ENCODE results near the gene IFT172. TPM values are rescaled to one million over a fixed set of nuclear protein-coding genes. Genes with fewer than 3 reads are reported as not detected.

IFT172 gene
- total and polyA plus RNA-seq, 2 experiments from 2014 or later, result 9.1 to 17.6 TPM

- TF ChIP-seq ZNF462 (CRISPR knock-in tag; IDR thresholded peaks at IDR 0.05) (no peak), ZNF114 (CRISPR knock-in tag; IDR thresholded peaks at IDR 0.05) (no peak), JUNB (IDR thresholded peaks at IDR 0.05; ENCODE audit: unreplicated experiment) (no peak), ETS1 (IDR thresholded peaks at IDR 0.05) (no peak), ZNF331 (CRISPR knock-in tag; IDR thresholded peaks at IDR 0.05; ENCODE audit: low read depth) (no peak), POLR2AphosphoS5 (IDR thresholded peaks at IDR 0.05; ENCODE audit: low read depth) (no peak), REST (IDR thresholded peaks at IDR 0.05; ENCODE audit: unreplicated experiment) (no peak), EZH2phosphoT487 (IDR thresholded peaks at IDR 0.05; ENCODE audit: unreplicated experiment) (no peak)
Observed at GRCh38 chr2:27441226-27441926, 48.2 kb downstream of the IFT172 start (continued).
